Measurements from ENCODE around the gene UNC5C.
A peak's percentile ranks its signal among the peaks of the same experiment; 100 is the strongest.

Gene UNC5C

DNA sequence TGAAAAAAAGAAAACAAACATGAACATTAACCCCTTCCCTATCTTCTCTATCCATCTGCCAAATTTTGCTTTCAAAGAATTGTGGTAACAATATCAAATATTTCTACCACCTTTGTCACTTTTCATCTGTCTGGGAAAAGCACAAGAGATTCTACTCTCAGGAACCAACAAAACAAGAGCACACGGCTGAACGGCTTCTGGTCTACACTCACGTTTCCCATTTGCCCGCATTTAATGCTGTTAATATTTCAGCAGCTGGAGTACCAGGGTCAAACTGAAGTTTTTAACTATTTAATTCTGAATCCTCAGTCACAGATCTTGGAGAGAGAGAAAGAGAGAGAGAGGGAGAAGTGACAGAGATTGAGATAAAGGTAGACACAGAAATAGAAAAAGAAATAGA, 91.4 kb downstream of the UNC5C start:
- DNase-seq = no peak

DNA sequence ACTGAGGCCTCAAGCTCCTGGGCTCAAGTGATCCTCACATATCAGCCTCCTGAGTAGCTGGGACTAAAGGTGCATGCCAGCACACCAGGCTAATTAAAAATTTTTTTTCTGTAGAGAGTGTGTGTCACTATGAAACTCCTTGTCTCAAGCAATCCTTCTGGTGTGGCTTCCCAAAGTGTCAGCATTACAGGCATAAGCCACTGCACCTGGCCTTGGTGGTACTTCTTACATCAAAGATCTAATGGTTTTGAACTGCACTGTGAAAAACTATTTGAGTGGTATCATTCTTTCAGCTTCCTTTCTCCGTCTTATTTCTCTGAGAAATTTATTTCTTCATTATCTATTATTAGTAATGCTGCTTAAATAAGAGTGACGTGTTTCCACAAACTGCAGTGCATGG, 98.5 kb downstream of the UNC5C start:
- DNase-seq = no peak

DNA sequence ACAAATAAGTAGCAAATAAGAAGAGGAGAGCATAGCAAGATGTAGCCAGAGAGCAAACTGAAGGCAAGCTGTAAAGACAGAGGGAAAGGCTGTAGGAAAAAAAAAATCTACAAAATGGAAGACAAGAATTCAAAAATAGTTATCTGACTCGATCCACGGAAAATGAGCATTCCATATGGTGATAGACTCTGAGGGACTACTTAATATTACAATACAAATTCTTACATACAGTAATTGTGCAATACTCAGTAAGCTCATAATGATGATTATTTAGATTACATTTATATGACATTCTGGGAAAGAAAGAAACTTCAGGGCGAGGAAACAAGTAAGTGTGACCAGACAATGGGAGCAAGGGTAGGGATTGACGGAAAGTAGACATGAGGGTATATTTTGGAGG, 102.6 kb downstream of the UNC5C start:
- DNase-seq = no peak

DNA sequence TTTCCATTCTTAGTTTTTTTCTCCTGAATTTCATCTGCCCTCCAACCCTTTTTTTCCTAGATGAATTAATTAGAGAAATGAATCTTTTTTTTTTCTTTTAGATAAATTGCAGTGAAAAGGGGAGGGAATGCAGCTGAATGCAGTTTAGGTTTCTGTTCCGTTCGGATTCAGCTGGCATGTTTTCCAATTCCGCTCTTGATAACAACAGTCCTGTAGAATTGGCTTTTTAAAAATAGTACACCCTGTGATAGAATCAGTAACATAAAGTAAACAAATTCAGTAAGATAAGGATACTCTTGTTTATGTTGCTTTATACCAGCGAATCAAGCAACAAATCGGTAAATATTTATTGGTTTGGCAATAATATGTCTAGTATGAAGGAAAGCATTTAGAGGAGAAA, 103.5 kb downstream of the UNC5C start:
- no peak for DNase-seq

GRCh38 chr4:95444812-95445211, 104.0 kb downstream of the UNC5C start:
- no peak for DNase-seq

DNA sequence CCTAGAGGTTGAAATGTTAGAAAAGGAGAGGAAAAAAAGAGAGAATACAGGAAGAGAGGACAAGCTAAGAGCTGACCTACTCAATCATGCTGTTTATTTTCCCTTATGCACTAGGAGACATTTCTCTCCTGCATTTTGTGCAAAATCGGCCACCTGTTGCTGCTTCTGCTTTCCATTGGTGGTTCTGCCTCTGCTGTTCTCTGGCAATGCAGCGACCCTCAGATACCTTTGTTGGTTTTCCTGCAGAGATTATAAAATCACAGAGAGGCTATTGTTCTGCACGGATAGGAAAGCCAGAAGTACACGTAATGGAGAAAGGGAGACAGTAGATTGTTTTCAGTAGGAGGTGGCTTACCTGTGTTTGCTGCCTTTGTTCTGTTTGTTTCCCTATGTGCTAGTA, 108.9 kb downstream of the UNC5C start:
- no peak for DNase-seq

DNA sequence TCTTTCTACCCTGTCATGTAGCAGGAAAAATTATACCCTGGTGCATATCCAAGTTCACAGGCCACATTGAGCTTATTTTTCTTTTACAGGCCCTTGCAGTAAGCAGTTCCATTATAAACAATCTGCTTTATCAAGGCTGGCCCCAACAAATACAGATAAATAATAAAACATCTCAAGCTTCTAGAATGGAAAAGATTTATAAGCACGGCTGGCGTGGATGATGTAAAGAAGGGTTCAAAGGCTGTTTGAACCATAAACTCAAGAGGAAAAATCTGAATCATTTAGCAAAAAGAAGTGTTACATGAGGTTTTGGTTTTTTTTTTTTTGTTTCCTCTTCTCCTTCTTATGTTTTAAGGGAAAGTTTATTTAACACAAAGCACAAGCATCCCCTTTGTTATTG, 109.7 kb downstream of the UNC5C start:
- DNase-seq = no peak

- peak; percentile 16 for DNase-seq
These were observed 116.3 kb downstream of the UNC5C start for GRCh38 chr4:95432466-95432865.

- DNase-seq = peak; percentile 46
These were observed 117.1 kb downstream of the UNC5C start for GRCh38 chr4:95431678-95432077.

DNA sequence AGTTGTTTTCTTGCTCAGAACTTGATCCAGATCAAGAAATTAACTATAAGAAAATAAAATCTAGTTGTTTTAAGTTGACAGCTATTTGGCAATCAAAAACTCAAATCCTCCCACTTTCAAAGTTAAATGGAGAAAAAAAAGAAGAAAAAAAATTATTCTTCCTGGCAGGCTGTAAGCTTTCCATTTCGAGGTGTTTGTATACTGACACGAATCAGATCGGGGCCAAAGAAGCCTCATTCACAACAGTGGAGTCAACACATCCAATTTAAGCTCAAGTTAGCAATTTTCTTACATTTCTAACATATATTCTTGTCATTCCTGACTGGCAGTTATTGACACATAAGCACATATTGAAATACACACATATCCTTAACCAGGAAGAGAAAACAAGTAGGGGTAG, 119.4 kb downstream of the UNC5C start:
- DNase-seq = no peak

DNA sequence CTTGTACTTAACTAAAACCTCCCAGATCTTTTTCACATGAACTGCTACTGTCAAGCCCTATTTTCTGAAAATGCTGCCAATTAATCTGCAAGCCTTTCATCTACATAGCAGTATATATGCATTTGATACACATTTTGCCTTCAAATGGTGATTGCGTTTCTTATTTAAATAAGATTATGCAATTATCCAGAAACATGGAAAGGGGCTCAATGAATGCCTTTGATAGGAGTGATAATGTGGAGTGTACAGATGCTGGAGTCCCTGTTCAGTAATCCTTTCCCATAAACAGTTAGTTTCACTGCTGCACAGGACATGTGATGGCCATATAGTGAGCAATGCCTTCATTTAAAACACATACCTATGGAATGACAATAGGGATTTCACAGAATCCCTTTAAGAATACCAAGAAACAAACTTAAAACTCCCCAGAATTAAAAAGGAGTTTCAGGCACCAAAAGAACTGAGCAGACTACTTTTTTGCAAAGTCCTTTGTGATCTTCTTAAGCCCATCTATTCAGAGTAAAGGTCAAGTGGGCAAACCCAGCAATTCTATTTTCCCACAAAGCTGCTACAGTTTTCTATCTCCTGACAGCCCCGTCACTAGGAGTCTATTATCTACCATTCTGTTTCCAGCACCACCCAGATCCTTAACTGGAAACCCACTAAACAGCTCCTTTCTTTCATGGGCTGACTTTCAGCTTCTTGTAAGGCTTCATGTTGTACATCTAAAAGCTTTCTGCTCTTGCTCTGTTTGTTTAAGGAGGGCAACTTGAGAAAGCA, 120.3 kb downstream of the UNC5C start:
- peak; percentile 79 for DNase-seq

DNA sequence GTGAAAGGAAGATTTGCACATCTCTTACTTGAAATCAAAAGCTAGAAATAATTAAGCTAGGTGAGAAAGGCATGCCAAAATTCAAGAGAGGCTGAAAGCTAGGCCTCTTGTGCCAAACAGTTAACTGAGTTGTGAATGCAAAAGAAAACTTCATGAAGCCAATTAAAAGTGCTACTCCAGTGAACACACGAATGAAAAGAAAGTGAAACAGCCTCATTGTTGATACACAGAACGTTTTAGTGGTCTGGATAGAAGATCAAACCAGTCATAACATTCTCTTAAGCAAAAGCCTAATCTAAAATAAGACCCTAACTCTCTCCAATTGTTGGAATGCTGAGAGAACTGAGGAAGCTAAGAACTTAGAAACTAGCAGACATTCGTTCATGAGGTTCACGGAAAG, 122.3 kb downstream of the UNC5C start:
- DNase-seq = no peak

GRCh38 chr4:95422436-95422835, 126.3 kb downstream of the UNC5C start:
- DNase-seq = no peak

GRCh38 chr4:95421869-95422268, 126.9 kb downstream of the UNC5C start:
- no peak for DNase-seq

DNA sequence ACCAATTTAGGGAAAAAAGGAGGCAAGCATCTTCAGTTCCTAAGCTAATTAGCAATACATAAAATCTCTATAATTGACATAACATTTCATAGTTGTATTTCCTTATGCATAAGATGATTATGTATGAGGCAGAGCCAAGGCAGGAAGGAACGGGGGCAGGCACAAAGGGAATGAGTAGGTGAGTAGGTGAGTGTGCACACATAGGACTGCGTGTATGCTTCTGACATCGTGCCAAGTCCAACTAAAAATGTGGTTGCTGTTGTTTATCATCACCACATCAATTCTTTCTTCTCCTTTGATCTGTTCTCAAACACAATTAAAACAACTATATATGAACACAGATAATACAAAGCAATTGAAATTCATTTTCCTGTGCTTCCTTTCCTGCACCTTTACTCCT, 131.2 kb downstream of the UNC5C start:
- no peak for DNase-seq

- no peak for DNase-seq
These were observed 133.4 kb downstream of the UNC5C start for GRCh38 chr4:95415346-95415771.

DNA sequence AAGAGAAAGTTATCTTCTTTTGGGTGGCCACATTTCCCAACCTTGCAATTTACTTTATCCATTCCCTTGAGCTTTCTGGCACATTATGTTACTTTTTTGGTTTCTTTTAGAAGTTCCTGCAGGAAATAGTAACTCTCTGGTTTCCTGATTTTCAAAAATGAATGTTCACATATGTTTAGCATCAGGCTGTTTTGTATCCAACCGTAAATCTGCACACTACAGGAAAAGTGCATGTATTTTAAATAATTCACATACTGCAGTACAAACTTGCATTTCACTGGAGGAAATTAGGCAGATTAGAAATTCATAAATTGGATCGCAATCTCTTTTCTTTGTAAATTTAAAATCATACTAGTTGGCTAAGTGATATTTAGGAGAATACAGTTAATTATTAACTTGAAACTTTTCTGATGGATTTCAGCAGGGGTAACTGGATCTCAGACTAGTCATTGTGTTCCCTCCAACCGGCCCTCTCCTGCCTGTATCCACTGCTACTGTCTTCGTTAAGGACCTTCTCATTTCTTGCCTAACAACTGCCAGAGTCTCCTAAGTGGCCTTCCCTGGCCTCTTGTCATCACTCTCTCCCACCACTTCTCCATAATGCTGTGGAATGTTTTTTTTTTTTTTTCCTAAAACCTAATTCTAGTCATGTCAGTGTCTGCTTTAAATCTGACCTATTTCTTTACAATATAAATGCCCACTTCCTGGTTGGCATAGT, 137.2 kb downstream of the UNC5C start:
- no peak for DNase-seq

DNA sequence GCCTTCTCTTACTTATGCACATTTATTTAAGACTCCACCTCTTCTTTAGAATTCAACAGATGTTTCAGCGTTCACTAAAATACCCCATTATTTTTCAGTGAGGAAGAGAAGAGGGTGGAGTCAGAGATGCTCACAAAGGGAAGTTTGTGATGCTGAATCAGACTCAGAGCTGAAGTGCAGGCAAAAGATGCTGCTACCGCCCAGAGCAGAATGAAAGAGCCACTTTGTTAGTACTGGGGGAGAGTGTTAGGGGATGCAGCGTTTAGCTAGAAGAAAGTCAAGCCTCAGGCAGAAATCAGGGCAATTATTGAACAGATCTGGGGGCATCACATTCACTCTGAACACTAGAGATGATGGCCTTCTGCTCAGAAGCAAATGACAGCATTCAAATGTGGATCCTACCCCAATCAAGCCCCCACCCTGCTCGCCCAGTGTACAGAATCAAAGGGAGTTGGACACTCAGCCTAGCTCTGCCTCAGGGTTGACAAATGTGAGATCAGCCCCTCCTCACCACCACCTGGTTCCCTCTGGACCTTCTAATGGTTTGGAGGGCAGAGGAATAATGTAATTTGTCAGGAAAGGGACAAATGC, 138.3 kb downstream of the UNC5C start:
- DNase-seq = no peak

DNA sequence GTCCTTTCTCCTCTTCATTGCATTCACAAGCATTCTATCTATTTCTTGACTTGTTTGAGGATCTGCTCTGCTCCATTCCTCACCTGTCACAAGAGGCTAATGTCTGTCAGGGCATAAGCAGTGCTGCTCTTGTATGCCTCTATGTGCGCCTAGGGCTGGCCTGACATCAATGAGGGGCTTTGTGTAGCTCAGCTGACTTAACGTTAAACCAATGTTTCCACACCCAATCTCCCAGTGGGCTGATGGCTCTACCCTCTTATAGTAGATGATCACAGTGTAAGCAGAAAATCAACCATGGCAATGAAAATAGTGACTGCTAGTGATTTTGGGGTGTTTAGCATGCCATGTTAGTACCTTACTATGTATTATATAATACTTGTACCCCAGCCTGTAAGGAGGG, 139.0 kb downstream of the UNC5C start:
- DNase-seq = no peak

DNA sequence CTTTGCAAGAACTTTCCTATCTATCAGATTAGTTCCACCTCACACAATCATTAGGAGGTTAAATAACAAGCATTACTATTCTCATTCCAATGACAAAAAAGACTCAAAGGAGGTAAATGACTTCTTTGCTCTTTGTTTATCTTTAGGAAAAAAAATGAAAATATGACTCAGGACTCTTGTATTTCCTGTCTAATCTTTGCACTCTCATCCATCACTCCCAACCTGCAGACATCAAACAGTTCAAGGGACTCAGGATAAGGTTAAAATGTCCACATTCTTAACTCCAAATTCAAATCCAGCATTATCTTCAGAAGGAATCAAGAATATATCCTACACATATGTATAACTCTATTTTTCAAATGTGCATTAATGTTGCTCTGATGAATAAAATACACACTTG, 139.6 kb downstream of the UNC5C start:
- no peak for DNase-seq

- DNase-seq = no peak
These were observed 146.5 kb downstream of the UNC5C start for GRCh38 chr4:95402299-95402698.

GRCh38 chr4:95398217-95398616, 150.6 kb downstream of the UNC5C start:
- DNase-seq = no peak

GRCh38 chr4:95394752-95395306, 153.9 kb downstream of the UNC5C start:
- DNase-seq = no peak

GRCh38 chr4:95393821-95394220, 155.0 kb downstream of the UNC5C start:
- DNase-seq = no peak
